ENCODE data around the gene RAB40C.

Gene RAB40C

DNA sequence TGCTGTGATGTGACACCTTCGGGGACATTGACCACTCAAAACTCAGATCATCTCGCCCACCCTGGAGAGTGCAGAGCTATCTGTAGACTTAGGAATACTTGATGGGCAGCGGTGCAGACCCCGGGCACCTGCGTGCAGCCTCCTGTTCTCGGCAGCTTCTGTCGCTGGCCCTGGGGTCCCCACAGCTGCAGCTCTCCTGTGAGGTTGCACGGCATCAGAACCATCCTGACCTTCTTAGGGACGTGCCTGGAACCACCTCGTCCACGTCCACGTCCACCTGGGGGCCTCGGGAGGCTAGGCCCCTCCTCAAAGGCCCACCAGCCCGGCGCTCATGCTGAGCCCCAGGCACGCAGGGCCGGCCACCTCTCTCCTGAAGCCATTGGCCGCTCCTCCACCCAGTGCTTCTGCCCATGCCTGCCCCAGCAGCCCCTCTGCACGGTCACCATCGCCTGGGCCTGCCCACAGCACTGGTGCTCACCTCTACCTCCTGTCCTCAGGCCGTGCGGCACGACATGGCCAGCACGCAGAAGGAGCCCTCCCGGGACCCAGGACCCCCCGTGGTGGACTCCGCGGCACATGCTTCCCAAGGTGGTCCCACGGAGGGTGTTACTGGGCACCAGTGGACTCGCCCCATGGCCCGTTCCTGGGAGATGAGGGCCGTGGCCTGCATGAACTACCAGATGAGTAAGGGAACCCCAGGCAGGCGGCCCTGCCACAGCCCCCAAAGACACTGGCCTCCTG, 38.6 kb downstream of the RAB40C start:
- H3K4me3 ChIP-seq (ENCODE audit: control insufficient read depth, low read depth, low read length), result no peak overlapping the region
- no peak for DNase-seq (ENCODE audit: low read depth)
- TF ChIP-seq, protein P1, sequence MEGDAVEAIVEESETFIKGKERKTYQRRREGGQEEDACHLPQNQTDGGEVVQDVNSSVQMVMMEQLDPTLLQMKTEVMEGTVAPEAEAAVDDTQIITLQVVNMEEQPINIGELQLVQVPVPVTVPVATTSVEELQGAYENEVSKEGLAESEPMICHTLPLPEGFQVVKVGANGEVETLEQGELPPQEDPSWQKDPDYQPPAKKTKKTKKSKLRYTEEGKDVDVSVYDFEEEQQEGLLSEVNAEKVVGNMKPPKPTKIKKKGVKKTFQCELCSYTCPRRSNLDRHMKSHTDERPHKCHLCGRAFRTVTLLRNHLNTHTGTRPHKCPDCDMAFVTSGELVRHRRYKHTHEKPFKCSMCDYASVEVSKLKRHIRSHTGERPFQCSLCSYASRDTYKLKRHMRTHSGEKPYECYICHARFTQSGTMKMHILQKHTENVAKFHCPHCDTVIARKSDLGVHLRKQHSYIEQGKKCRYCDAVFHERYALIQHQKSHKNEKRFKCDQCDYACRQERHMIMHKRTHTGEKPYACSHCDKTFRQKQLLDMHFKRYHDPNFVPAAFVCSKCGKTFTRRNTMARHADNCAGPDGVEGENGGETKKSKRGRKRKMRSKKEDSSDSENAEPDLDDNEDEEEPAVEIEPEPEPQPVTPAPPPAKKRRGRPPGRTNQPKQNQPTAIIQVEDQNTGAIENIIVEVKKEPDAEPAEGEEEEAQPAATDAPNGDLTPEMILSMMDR (IDR thresholded peaks at IDR 0.05; ENCODE audit: control insufficient read depth, insufficient read depth, low read depth, low read length, missing control alignments), result no peak

DNA sequence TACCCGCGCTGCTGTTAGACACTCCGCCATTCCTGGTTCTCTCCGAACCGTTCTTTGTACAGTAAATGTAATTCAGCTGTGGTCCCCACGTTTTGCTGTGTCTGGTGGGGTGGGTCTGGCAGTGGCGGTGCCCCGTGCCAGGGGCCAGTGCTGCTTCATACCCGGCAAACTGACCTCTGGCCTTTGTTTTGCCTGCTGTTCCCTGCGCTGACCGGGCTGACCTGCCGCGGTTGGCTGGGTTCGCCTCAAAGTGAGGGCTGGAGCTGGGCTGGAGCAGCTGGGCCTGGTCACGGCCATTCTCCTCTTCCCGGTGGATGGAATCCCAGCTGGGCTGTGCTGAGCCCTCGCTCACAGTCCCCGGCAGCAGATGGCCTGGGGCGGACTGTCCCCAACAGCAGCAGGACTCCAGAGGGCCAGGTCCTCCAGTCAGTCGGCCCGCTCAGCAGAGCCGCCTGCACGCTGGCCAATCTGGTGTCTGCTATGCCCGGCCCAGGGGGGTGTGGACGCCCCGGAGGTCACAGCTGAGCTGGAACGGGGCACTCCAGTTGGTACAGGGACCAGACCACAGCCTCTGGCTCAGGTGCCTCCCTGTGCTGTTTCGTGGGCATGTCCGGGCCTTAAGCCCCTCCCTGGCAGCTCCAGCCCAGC, 39.4 kb downstream of the RAB40C start:
- no peak overlapping the region for H3K4me3 ChIP-seq (ENCODE audit: control insufficient read depth, low read depth, low read length)
- TF ChIP-seq, protein P1 (IDR thresholded peaks at IDR 0.05; ENCODE audit: control insufficient read depth, insufficient read depth, low read depth, low read length, missing control alignments), result no peak
- DNase-seq (ENCODE audit: low read depth), result no peak

DNA sequence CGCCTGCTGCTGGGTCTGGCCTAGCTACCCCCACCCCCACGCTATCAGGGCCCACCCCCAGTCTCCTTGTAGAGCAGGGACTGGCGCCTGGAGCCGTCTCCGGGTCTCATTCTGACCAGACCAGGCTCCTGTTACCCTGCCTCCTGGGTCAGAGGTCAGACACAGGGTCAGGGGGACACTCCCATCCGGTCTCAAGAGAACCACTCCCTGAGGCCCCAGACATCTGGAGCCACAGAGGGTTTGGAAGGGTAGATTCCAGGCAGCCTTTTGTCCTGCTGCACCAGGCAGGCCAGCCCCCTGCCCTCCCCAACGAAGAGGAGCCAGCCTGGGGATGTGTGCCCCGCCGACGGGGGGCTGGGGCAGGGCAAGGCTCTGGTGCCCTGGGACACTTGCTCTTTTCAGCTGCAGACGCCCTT, 40.0 kb downstream of the RAB40C start:
- no peak for DNase-seq (ENCODE audit: low read depth)

DNA sequence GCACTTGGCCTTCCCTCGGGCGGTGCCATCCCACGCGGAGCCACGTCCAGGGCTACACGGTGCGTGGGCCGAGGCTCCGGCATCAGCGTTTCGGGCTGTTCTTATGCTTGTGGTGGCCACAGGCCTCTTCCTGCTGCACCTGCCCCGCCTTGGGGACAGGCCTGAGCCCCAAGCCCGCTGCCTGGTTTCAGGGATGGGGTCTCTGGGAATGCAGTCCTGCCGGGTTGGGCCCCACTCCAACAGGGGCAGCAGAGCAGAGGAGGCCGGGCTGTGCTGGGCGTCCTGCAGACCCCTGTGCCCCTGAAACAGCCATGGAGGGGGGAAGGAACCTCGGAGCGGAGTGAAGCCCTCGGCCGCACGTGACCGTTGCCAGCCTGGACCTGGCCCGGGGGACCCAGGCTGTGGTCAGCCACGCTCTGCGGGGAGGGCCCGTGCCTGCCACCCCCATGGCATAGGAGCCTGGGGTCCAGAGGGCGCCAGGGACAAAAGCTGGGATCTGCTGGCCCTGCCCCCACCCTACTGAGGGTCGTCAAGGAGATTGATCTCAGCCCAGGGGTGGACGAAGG, 40.5 kb downstream of the RAB40C start:
- DNase-seq (ENCODE audit: low read depth), result no peak
- TF ChIP-seq, protein P1 (IDR thresholded peaks at IDR 0.05; ENCODE audit: control insufficient read depth, insufficient read depth, low read depth, low read length, missing control alignments), result no peak
- H3K4me3 ChIP-seq (ENCODE audit: control insufficient read depth, low read depth, low read length), result no peak overlapping the region

More for the DNA sequence above, 40.0 kb downstream of the RAB40C start:
- TF ChIP-seq, protein P1 (IDR thresholded peaks at IDR 0.05; ENCODE audit: control insufficient read depth, insufficient read depth, low read depth, low read length, missing control alignments), result no peak
- H3K4me3 ChIP-seq (ENCODE audit: control insufficient read depth, low read depth, low read length), result no peak overlapping the region

DNA sequence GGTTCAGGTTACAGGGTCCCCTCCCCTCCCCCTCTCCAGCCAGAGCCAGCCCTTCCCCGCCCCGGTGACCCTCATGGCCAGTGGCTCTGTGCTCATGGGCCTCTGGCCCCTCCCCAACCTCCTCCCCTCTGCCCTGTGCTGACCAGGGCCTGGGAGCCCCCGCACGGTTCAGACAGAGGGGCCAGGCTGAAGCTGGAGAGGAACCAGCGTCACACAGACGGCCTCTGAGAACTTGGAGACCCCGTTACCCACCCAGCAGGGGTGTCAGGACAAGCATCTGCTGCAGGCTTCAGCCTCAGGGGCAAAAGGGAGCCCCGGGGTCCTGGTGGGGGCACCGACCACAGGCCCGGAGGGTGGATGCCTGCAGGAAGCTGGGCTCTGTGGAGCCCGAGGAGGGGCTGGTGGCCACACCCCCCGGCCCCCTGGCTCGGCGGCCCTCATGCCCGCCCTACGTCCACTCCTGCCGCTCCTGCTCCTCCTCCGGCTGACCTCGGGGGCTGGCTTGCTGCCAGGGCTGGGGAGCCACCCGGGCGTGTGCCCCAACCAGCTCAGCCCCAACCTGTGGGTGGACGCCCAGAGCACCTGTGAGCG, 41.0 kb downstream of the RAB40C start, which contains the start of gene WFIKKN1:
Gene WFIKKN1 (plus strand): TSS at position 171 of the 591 bp plus-strand sequence. CDS start 269 bp downstream, at position 440.
- H3K4me3 ChIP-seq (ENCODE audit: control insufficient read depth, low read depth, low read length), result no peak within 1 kb of the TSS
- TF ChIP-seq, protein P1 (IDR thresholded peaks at IDR 0.05; ENCODE audit: control insufficient read depth, insufficient read depth, low read depth, low read length, missing control alignments), result no peak
- no peak for DNase-seq (ENCODE audit: low read depth)

DNA sequence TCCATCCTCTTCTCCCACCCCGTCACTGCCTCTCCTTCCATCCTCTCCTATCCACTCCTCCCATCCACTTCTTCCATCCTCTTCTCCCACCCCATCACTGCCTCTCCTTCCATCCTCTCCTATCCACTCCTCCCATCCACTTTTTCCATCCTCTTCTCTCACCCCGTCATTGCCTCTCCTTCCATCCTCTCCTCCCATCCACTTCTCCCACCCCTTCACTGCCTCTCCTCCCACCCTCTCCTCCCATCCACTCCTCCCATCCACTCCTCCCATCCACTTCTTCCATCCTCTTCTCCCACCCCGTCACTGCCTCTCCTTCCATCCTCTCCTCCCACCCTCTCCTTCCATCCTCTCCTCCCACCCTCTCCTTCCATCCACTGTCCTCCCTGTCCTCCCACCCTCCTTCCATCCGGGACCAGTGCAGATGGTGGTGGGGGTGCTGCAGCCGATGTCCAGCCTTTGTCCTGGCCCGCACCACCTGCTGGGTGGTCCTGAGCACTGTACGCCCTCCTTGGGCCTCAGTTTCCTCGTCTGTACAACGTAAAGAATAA, 42.0 kb downstream of the RAB40C start:
- H3K4me3 ChIP-seq (ENCODE audit: control insufficient read depth, low read depth, low read length), result no peak overlapping the region
- TF ChIP-seq, protein P1 (IDR thresholded peaks at IDR 0.05; ENCODE audit: control insufficient read depth, insufficient read depth, low read depth, low read length, missing control alignments), result no peak
- no peak for DNase-seq (ENCODE audit: low read depth)
